Kidney epithelial cell (primary cell): ENCODE data around the gene MALRD1. TPM values are rescaled to one million over a fixed set of nuclear protein-coding genes. Genes with fewer than 3 reads are reported as not detected.

ENCODE experiments used
- DNase-seq: peaks from one replicate; pipeline ENCODE4 v3.0.0-alpha.2; 2010; ENCODE audit warnings: low read depth
- H3K27me3 ChIP-seq: 2 replicates; pipeline ENCODE4 v1.6.0; 2011; ENCODE audit warnings: low read length; ENCODE audit not compliant: control insufficient read depth, insufficient read depth
- H3K36me3 ChIP-seq: 2 replicates; pipeline ENCODE4 v1.5.1; 2011; ENCODE audit warnings: low read length; ENCODE audit not compliant: control insufficient read depth, insufficient read depth
- H3K4me3 ChIP-seq: 2 replicates; pipeline ENCODE4 v1.5.1; 2011; ENCODE audit warnings: low read depth, mild to moderate bottlenecking, control low read depth, low read length
- CTCF ChIP-seq: IDR thresholded peaks from 2 replicates; pipeline ENCODE4 v1.5.1; 2011; ENCODE audit warnings: mild to moderate bottlenecking, moderate library complexity, low read length, control low read depth, inconsistent platforms; ENCODE audit not compliant: insufficient read depth, poor library complexity, severe bottlenecking
- total RNA-seq: library from RNA; depleted of rRNA; stranded (reverse); fragments of >200 nt; gene quantifications from 2 replicates; pipeline ENCODE4 v1.2.3, GENCODE V29; 2015

The MALRD1 gene
- total RNA-seq, 1 donor from 2014 or later: 0.08 TPM

- H3K27me3 ChIP-seq: no peaks in the 10 kb centered on the region
- H3K4me3 ChIP-seq: no peak overlapping the region
- TF ChIP-seq CTCF: no peak
- no peak for DNase-seq
- no peaks in the 10 kb centered on the region for H3K36me3 ChIP-seq
Measured at GRCh38 chr10:19745672-19746071, 697.1 kb downstream of the MALRD1 start.

GRCh38 chr10:19749185-19749729 is 700.7 kb downstream of the MALRD1 start:
- Histone ChIP-seq H3K4me3 (no peak overlapping the region), H3K36me3 (no peaks in the 10 kb centered on the region), H3K27me3 (no peaks in the 10 kb centered on the region)
- no peak for DNase-seq
- no peak for TF ChIP-seq CTCF

DNA sequence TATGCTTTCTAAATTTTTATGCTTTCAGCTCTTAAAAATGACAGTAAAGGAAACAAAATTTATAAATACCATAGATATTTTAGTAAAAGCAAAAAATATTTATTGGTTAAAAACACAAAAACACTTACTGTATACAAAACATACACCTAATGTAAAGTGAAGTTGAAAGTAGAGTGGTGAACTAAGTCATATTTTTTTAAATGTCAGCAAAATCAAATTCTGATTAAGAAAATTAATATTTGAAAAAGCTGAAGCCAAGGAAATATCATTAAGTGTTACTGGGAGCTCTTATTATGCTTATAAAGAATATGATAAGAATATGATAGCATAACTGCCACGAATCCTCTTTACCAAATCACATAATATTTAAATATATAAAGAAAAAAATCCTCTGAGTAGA is 702.4 kb downstream of the MALRD1 start:
- no peak overlapping the region for H3K4me3 ChIP-seq
- no peak for DNase-seq
- no peak for TF ChIP-seq CTCF
- no peaks in the 10 kb centered on the region for H3K36me3 ChIP-seq
- no peaks in the 10 kb centered on the region for H3K27me3 ChIP-seq

GRCh38 chr10:19756919-19757318 is 708.3 kb downstream of the MALRD1 start:
- no peak overlapping the region for H3K4me3 ChIP-seq
- H3K36me3 ChIP-seq: no peaks in the 10 kb centered on the region
- H3K27me3 ChIP-seq: no peaks in the 10 kb centered on the region
- TF ChIP-seq CTCF: no peak
- DNase-seq: no peak

- no peaks in the 10 kb centered on the region for H3K27me3 ChIP-seq
Measured at GRCh38 chr10:19762026-19762425, 713.4 kb downstream of the MALRD1 start.

More at GRCh38 chr10:19762026-19762425, 713.4 kb downstream of the MALRD1 start:
- no peaks in the 10 kb centered on the region for H3K36me3 ChIP-seq
- DNase-seq: no peak
- H3K4me3 ChIP-seq: no peak overlapping the region
- no peak for TF ChIP-seq CTCF
